ENCODE data around the gene RNF222.
"Not testable (repeated sequence)": the region's sequence is repeated elsewhere in the genome, so short reads cannot be mapped to it uniquely, and the experiment has no call there.

Gene RNF222

GRCh38 chr17:8410883-8411238 is 13.2 kb upstream of the RNF222 start:
- no peak for DNase-seq (ENCODE audit: low spot score)

GRCh38 chr17:8409966-8410882 is 12.6 kb upstream of the RNF222 start:
- DNase-seq (ENCODE audit: low spot score) = peak; percentile 88

- no peak for DNase-seq (ENCODE audit: low spot score)
These were observed 10.7 kb upstream of the RNF222 start for GRCh38 chr17:8408371-8408770.

GRCh38 chr17:8406174-8406573 is 8.5 kb upstream of the RNF222 start:
- no peak for DNase-seq (ENCODE audit: low spot score)

- no peak for DNase-seq (ENCODE audit: low spot score)
These were observed 7.9 kb upstream of the RNF222 start for GRCh38 chr17:8405499-8406016.

GRCh38 chr17:8402921-8403536 is 5.4 kb upstream of the RNF222 start:
- no peak for DNase-seq (ENCODE audit: low spot score)

GRCh38 chr17:8401107-8401506 is 3.5 kb upstream of the RNF222 start:
- DNase-seq (ENCODE audit: low spot score) = no peak

- DNase-seq (ENCODE audit: low spot score) = no peak
These were observed 1.4 kb upstream of the RNF222 start for GRCh38 chr17:8398980-8399379.

- DNase-seq (ENCODE audit: low spot score) = not testable (repeated sequence)
These were observed 3.1 kb downstream of the RNF222 start for GRCh38 chr17:8394497-8394896.

- no peak for DNase-seq (ENCODE audit: low spot score)
These were observed 4.0 kb downstream of the RNF222 start for GRCh38 chr17:8393470-8394231.

GRCh38 chr17:8392674-8393469 is 4.8 kb downstream of the RNF222 start:
- DNase-seq (ENCODE audit: low spot score) = no peak

- no peak for DNase-seq (ENCODE audit: low spot score)
These were observed 5.4 kb downstream of the RNF222 start for GRCh38 chr17:8392274-8392673.

GRCh38 chr17:8391711-8392110 is 5.9 kb downstream of the RNF222 start:
- no peak for DNase-seq (ENCODE audit: low spot score)

- DNase-seq (ENCODE audit: low spot score) = no peak
These were observed 9.5 kb downstream of the RNF222 start for GRCh38 chr17:8387914-8388651.

GRCh38 chr17:8386841-8387240 is 10.8 kb downstream of the RNF222 start:
- DNase-seq (ENCODE audit: low spot score) = no peak

- DNase-seq (ENCODE audit: low spot score) = no peak
These were observed 12.7 kb downstream of the RNF222 start for GRCh38 chr17:8384801-8385378.

- DNase-seq (ENCODE audit: low spot score) = peak; percentile 99
These were observed 14.3 kb downstream of the RNF222 start, which contains the start of gene RPL26 for GRCh38 chr17:8383143-8383822. TSS of gene RPL26 (minus strand) at chr17:8383193. CDS start at chr17:8382310, 883 bp downstream.

- no peak for DNase-seq (ENCODE audit: low spot score)
These were observed 14.8 kb downstream of the RNF222 start for GRCh38 chr17:8382880-8383142.

GRCh38 chr17:8382052-8382879 is 15.4 kb downstream of the RNF222 start:
- no peak for DNase-seq (ENCODE audit: low spot score)
